GM21737 (cell line): ENCODE results near the gene QRFP.

ENCODE experiments used
- ATAC-seq: cut with Tn5 transposase; IDR thresholded peaks from one replicate; pipeline ENCODE4 v1.9.1; 2021; ENCODE audit warnings: mild to moderate bottlenecking, moderate library complexity; ENCODE audit not compliant: unreplicated experiment

The QRFP gene

DNA sequence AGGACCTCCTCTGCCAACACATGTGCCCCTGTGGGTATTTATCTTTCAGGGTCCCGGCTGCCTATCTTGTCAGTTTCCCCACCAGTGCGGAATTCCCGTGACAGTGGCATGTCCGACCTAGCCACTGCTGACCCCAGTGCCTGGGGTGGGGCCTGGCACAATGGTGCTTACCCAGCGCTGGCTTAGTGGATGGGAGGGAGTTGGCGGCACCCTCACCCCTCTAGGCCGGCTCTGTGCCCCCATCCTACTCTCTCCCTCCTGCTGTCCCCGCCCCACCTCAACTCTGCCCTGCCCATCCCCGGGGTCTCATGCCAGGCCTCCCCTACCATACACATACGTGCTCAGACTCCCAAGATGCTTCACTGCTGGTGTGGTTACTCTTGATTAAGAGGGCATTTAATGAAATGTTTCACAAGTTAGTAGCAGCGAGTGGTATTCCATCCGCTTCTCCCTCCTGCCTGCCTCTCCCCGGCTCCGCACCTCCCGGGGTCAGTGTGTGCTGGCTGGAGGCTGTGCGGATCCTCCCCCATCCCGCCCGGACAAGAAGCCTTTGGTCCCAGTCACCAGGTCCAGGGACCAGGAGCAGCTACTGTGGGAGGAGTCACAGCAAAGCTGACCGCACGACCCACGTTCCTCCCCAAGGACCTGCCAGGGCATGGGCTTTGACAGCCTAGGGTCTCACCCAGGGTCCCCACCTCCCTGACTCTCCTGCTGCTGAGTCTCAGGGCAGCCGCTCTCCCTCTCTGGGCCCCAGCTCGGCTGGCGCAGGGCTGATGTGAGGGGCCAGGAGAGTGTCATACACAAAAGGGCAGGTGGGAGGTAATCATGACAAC is 9.5 kb upstream of the QRFP start:
- no peak for ATAC-seq

DNA sequence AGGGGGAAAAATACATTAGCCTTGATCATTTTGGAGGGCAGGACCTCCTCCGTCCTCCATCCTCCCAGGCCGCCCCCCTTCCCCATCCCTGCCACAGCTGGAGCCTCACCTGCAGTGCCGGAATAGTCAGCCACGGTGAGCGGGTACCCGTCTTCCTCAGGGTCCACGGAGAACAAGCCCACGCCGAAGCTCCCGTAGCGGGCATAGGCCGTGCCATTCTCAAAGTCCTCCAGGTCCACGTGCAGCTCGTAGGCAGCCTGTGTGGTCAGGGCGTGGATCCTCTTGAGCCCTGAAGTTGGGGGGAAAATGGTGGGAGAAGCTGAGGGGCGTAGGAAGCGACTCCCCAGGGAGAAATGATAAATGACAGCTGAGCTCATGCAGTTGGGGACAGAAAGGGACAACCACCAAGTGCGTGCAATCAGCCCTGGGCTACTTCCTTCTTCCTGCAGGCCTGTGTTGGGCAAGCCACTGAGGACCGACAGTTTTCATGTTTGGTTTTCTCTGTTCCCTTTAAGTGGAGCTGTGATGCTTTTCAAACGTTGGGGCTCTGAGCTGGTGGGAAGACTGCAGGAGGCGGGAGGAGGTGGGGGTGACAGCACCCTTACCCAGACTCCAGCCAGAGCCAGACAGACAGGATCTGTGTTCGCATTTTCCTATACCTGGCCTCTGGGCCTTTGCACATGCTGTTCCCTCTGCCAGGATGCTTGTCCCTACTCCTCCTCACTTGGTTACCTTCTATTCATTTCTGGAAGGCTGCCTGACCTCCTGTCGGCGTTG is 8.7 kb upstream of the QRFP start:
- no peak for ATAC-seq

DNA sequence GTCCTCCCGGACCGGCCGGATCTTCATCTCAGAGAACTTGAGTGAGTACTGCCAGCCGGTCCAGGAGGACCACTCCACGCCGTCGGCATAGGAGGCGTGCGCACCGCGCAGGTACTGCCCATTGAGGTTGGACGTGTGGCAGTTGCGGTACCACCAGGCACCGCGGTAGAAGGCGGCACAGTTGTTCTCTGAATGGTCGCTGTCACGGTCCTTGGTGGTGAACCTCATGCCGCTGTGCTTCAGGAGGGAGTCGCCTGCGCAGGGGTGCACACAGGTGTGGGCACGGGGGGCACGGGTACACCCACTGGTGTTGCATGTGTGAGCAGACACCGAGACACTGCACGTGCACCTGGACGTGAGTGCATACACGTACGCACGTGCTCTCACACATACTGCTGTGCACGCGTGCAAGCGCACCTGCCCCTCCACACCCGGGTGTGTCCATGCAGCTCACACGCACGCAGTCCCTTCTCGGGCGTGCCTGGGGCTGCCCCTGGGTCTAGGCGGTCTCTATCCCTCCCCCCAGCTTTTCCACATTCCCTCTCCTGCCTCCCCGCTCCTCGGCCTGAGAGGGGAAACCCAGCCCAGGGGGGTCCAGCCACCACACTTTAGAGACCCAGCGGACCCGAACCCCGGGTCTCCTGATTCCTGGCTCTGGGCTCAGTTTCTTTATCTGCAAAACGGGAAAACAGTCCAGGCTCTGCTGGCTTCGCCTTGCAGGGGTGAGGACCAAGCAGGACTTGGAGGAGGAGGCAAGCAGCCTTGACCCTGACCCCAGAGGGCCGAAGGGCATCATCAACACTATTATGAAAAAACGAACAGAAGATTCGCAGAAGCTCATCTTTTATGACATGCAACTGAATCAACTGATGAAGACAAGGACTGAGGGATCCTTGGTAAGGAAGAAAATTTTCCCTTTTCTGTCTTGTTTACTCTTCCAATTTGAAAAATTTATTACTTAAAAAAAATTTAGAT is 7.7 kb upstream of the QRFP start:
- ATAC-seq, result no peak

DNA sequence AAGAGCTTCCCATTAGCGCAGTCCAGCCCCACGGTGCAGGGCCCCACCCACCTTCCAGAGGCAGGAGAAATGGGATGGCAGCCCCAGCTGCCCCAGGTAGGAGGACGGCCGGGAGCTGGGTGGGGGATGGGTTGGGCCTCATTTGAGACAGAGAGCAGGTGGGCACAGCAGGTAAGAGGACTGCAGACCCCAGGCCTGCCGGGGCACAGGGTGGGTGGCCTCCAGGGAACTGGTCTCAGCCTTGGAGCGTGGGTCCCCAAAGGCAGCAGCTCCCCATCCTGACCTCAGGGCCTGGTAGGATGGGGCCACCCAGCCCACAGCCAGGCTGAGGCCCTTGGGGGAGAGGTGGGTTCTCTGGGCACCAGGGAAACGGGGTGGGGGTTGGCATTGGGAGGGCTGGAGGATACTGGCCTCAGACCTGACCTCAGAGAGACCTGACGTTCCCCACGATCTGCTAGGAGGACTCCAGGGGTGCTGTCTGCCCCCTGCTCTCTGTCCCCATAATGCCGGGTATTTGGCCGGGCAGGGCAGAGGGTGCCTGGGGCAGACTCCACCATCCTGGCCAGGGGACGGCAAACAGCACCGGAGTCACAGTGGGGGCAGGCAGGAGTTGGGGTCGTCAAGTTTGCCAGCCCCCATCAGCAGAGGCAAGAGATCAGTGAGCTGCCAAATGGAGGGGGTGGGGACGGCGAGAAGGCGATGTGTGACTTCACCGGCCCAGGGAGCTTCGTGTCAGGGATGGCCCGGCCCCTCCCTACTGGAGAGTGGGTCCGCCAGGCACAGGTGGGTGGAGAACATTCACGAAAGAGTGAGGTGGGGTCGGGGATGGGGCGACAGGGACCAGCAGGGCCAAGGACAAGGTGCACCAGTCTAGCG is 6.8 kb upstream of the QRFP start:
- ATAC-seq, result no peak

DNA sequence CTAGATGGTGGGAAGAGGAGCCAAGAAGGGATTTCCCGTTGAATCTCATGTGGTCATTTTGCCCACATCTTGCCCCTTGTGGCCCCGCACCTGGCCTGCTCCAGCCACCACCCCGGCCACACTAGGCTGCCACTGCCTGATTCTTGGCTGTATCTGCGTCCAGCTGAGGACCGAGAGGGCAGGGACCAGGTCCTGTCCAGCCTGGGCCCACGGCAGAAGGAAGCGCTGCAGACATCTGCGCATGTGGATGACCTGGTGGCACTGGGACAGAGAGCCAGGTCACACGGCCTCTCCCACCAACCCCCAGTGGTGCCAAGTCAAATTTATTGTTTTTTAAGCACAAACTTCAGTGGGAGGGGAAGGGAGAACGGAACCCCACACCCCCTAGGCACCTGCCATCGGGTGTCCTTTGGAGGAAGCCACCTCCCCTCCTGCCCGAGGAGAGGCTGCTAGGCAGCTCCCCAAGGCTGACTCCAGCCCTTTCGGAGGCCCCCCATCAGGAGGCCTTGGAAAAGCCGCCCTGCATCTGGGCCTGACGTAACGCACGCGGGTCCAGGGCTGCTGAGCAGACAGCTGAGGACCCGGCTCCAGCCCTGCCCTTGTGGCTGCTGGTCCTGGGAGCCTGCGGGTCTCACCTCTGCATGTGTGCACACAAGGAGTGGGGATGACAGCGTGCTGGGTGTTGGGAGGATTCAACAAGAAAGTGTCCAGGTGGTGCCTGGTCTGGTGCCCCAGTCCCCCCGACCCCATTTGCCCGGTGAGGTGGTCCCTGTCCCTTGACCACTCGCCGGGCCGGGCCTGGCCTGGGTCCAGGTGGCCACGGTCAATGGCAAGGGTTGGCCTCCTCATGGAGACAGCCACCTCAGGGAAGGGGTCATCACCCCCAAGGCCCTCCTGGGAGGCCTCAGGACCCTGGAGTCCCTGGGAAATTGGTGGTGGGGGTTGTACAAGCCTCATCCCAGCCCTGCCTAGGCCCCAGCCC is 5.9 kb upstream of the QRFP start:
- no peak for ATAC-seq

DNA sequence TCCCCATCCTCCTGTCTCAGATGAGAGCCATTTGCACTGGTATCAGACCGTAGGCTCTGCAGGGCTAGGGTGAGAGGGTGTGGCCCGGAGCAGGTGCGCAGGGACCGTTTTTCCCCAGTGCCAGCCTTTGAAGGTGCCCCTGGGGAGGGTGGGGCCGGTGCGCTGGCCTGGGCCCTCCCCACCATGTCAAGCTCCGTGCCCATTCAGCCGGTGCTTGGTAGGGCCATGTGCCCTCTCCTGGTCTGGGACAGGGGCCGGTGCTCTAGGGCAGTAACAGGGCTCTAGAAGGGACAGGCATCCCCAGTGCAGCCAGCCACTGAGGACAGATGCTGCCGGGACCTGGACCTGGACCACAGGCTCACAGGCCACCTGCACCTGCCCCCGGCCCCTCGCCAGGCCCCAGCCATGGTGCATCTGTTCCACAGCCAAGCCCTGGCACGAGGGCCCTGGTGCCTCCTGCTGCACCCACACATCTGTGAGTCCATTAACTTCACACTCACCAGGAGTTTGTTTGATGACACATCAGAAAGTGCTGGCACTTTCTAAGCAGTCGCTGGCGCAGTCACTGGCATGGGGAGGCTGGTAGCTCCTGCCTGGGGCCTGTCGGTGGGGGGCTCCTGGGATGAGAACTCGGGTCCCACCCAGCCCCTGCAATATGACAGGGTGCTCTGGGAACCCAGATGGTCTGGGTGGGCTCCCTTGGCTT is 5.0 kb upstream of the QRFP start:
- ATAC-seq, result no peak

DNA sequence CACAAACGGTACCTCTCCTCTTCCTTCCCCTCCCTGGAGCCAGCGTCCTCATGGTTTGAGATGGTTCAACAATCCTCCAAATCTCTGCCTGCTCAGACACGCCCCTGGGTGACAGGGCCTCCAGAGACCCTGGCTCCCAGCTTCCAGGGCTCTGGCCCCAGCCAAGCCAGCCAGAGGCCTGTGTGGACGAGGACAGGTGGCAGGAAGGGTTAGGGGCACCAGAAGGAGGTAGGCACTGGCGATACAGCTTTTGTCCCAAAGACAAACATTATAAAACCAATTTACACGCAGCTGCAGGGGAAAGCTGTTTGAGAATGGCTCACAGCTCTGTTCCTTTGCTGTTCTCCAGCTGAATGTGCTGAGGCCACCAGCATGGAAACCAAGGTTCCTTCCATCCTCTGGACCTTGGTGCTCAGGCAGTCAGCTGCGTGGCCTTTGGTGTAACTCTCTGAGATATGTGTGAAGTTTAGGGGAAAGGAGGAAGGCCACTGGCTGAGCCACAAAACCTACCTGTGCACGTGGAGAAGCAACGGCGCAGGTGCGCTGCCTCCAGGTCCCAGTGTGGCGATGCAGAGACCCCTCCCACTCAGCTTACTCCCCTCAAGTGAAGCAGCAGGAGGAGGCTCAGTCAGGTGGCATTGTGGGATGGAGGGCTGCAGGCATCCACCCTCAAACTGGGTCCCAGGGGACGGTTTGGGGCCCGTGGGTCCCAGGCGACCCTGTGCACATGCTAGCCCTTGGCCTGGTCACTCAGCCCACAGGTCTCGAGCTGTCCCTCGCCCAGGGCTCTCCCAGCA is 4.3 kb upstream of the QRFP start:
- no peak for ATAC-seq

DNA sequence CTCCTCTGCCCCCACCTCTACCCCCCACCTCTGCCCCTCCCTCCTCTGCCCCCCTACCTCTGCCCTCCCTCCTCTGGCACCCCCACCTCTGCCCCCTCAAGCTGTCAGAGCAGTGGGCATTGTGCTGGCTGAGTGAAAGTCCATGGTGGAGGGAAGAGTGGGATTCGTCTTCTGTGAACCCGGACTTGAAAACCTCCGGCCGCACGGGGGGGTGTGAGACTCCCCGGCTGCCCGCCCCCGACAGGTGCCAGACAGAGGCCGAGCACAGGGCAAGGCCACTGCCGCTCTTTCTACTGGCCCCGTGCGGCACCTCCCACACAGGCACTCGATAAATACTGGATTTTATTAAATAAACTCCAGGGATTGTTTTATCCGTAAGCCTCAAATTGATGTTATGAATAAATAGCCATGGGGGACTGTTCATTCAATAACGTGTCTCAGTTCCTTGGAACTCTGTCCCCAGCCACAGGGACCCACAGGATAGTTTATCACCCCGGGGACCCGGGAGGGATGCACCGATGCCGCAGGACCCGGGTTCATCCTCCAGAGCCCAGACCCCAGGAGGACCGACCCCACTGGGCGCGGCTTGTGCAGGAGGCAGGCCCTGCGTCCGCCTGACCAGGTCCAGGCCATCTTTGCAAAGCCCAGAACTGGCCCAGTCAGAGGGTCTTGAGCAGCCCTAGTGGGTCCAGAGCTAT is 2.6 kb upstream of the QRFP start:
- ATAC-seq, result no peak

DNA sequence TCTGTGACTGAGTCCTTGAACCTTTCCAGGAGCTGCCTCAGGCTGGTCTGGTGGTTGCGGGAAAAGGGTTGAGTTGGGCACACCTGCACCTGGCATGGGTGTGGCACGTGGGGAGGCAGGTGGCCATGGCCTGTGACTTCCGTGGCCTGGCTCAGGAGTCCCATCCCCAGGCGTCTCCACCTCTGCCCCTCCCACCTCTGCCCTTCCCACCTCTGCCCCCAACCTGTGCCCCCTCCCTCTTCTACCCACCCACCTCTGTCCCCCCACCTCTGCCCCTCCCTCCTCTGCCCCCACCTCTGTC is 1.9 kb upstream of the QRFP start:
- ATAC-seq, result no peak

DNA sequence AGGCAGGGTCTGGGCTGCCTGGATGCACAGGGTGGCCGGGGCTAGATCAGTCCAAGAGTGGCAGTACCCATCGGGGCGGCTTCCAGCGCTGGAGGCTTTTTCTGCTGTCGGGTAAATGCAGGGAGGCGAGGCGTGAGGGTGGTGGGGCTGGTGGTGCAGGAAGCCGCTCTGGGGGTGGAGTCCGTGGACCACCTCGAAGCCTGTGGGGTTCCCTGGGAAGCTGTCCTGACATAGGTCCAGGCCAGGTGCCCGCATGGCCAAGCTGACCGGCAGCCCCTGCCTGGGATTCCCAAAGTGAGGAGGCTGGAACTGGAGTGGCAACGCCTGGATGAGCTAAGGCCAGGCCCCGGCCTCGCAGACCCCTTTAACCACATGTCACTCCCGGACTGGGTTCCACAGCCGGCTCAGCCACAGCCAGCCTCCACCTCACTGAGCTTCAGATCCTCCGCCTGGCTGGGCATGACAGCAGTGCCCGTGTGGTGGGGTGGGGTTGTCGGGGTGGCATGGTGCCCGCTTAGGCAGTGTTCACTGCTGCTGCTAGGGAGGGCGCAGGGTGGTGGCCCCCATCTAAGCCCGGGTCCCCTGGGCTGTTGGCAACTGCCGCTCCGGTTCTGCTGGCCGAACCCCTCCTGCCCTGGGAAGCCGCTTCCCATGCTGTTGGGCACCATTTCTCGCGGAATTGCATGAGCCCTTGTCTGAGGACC is 1.4 kb upstream of the QRFP start:
- no peak for ATAC-seq

DNA sequence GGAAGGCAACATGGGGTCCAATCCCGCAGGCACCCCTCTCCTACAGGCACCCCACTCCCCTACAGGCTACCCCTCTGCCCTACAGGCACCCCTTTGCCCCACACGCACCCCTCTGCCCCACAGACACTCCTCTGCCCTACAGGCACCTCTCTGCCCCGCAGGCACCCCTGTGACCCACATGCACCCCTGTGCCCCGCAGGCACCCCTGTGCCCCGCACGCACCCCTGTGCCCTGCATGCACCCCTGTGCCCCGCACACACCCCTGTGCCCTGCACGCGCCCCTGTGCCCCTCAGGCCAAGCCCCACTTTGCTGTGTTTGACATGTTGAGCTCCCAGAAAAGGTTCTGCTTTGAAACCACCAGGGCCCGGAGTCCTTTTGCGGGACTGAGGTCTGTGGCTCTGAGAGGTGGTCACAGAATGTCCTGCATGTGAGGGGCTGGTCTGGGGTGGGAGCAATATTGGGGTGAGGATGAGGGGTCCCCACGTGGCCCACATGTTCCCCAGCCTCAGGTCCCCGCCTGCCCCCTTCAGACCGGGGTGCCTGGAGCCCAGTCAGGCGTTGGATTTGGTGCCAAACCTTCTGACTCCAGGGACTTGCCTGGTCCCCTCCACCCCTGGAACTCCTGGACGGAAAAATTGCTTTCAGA is 616 bp upstream of the QRFP start:
- ATAC-seq, result no peak

DNA sequence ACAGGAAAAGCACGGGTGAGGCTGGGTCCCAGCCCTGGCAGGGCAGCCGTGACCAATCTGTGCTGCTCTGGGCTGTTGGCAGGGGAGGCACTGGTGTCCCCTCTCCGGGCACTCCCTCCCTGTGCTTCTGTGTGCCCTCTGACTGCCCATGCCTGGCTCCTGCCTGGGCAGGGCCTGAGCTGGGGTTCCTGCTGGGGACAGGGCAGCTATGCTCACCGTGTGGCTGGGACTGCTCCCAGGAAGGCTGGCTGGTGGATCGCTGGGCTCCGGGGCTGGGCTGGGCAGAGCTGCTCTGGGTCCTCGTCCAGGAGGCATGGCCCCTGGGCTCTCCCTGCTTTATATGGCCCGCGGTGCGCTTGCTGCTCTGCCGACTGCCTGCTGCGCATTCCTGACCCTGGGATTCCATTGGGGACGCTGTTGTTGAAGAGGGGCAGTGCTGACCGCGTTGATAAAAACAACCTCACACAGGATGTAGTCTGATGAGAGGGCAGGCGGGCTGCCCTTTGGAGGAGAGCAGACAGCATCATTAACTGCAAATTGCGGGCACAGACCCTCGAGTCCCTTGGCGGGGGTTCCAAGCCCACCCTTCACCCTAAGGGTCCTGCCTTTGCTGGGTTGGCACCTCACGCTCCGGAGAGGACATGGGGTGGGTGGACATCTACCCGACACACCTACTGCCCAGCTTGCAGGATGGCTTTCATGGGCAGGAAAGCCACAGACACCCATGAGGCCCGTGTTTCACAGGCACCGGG is 955 bp downstream of the QRFP start:
- ATAC-seq, result no peak

DNA sequence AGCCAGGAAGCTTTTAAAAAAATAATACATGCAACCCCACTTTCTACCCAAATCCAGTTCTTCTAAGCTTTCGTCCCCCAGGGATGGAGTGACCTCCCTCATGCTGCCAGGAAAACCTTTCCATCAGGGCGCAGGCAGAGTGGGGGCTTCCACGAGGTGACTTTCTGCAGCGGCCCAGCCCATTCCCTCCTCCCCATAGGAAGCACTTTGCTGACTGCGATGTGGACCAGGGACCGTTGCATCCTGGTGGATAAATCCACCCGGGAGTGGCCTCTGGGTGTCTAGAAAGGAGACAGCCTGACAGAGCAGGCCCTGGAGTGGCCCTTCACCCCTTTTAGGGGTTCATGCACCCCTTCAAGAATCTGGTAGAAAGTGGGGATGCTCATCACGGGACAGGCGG is 1.6 kb downstream of the QRFP start:
- no peak for ATAC-seq

DNA sequence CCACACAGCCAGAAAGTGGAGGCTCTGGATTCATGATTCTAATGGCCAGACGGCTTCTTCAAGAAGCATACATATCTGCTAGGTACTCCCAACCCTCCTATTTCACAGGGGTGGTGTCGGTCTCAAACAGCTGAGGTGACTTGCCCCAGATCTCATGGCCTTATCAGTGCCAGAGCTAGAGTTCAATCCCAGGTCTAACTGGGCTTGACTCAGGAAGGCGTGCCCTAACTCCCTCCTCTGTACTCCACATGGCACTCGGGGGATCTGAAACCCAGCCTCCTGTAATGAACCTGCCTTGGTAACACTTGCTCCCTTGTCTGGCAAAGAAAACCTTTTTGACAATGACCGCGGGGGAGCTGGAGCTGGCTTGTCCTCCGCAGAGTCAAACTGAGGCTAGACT is 2.1 kb downstream of the QRFP start:
- no peak for ATAC-seq

DNA sequence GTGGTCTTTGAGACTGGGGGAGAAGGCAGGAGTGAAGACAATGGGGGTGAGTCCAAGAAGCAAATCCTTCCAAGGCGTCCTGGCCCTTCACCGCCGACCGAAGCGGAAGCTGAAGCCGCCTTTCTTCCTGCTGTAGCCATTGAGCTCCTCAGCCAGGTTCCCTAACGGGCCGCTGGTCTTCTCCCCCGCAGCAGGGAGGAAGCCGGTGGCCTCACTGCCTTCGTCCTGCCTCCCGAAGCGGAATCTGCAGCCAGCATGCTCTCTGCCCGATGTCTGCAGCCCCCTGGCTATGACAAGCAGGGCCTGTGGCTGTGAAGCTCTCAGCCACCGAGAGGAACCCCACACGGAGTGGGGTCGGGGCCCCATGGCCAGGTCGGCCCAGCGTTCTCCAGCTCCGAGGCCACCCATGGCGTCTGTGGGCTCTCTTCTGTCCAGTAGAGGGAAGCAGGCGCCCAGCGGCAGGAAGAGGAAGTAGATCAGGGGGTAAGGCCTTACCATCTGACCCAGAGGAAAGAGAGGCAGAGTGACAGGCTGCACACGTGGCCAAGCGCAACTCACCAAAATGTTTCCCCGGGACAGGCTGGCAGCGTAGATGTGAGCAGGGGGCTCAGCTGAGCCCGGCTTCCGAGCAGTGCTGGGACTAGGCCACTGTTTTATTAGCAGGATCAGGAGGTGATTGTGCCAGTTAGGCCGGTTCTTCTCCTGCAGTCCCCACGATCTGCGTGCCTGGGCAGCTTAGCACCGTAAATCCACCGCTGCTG is 3.1 kb downstream of the QRFP start:
- ATAC-seq, result no peak
